Natural killer cell (primary cell): Measurements from ENCODE around the gene NSUN6. TPM values are rescaled to one million over a fixed set of nuclear protein-coding genes. Genes with fewer than 3 reads are reported as not detected.

Source experiments
- ATAC-seq, 3 donors: fragments of 150-1000 bp in 2 of 3; fragments of 200-7000 bp in 1 of 3; cut with Tn5 transposase; 1 replicate in 1 of 3; 2 replicates in 2 of 3; pipeline ENCODE4 v1.10.0; 2021; ENCODE audit warnings: mild to moderate bottlenecking in 2 of 3, moderate library complexity in 2 of 3
- DNase-seq, 2 donors: peaks; one replicate each; pipeline versions ENCODE4 v3.0.0 to v3.0.0-alpha.2; 2013 to 2021; ENCODE audit warnings: mixed read lengths in 1 of 2
- H3K27ac ChIP-seq: one replicate; pipeline ENCODE4 v1.5.1; 2013; ENCODE audit warnings: mild to moderate bottlenecking, low read length
- H3K27me3 ChIP-seq: one replicate; pipeline ENCODE4 v1.6.1; 2013; ENCODE audit warnings: low read length; ENCODE audit not compliant: control insufficient read depth, insufficient read depth
- H3K36me3 ChIP-seq: one replicate; pipeline ENCODE4 v1.6.1; 2013; ENCODE audit warnings: low read length; ENCODE audit not compliant: control insufficient read depth, insufficient read depth
- H3K4me1 ChIP-seq: one replicate; pipeline ENCODE4 v1.6.1; 2013; ENCODE audit warnings: low read length; ENCODE audit not compliant: control insufficient read depth, insufficient read depth
- H3K4me3 ChIP-seq: one replicate; pipeline ENCODE4 v1.5.1; 2013; ENCODE audit warnings: low read length
- H3K9me3 ChIP-seq: one replicate; pipeline ENCODE4 v1.6.1; 2013; ENCODE audit warnings: low read length; ENCODE audit not compliant: control insufficient read depth, insufficient read depth
- H3K27ac Mint-ChIP-seq, 2 donors: one replicate each; pipeline ENCODE4 v1.8.0; 2022; ENCODE audit warnings: mild to moderate bottlenecking in 2 of 2, mixed read lengths in 2 of 2, moderate library complexity in 1 of 2
- H3K27me3 Mint-ChIP-seq, 2 donors: one replicate each; pipeline ENCODE4 v1.8.0; 2022; ENCODE audit warnings: low read depth in 2 of 2, mixed read lengths in 2 of 2
- H3K36me3 Mint-ChIP-seq: one replicate; pipeline ENCODE4 v1.8.0; 2022; ENCODE audit warnings: mixed read lengths
- H3K4me1 Mint-ChIP-seq, 2 donors: one replicate each; pipeline ENCODE4 v1.8.0; 2022; ENCODE audit warnings: mixed read lengths in 2 of 2
- H3K4me3 Mint-ChIP-seq: one replicate; pipeline ENCODE4 v1.8.0; 2022; ENCODE audit warnings: mild to moderate bottlenecking, moderate library complexity, mixed read lengths
- H3K9me3 Mint-ChIP-seq, 2 donors: one replicate each; pipeline ENCODE4 v1.8.0; 2022; ENCODE audit warnings: mixed read lengths in 2 of 2
- CTCF ChIP-seq: fragments of 200-600 bp; IDR thresholded peaks from one replicate; pipeline ENCODE4 v1.8.0; 2022; ENCODE audit warnings: antibody characterized with exemption
- WGBS: methylation state at CpG from one replicate; pipeline ENCODE4 v1.1.7; 2013; ENCODE audit warnings: missing lambda C conversion rate; ENCODE audit not compliant: insufficient coverage; 5-methylcytosine and 5-hydroxymethylcytosine counted together
- intact Hi-C: fragments of 100-400 bp; cut with micrococcal nuclease; formaldehyde crosslinking; loops from one replicate; pipeline ENCODE4 v1.14.2; 2022
- total RNA-seq, 4 donors: library from RNA; stranded (reverse); fragments of 120-200 nt in 1 of 4; gene quantifications; one replicate each; pipeline versions ENCODE4 v1.2.3 to v1.2.4, GENCODE V29; 2013 to 2022

The NSUN6 gene
- total RNA-seq, 3 donors from 2014 or later (not counting 1 experiment from before 2014, with no cell fraction given) = 25.7 to 36.9 (median 26.4) TPM

GRCh38 chr10:18658271-18659124 is 7.1 kb upstream of the NSUN6 start:
- Histone ChIP-seq H3K4me1 (peaks cover 15% of the 10 kb centered on the region), H3K27ac (peak overlapping the region; percentile 98), H3K36me3 (peaks cover 6% of the 10 kb centered on the region), H3K9me3 (no peaks in the 10 kb centered on the region), H3K27me3 (no peaks in the 10 kb centered on the region), H3K4me3 (peak overlapping the region; percentile 78)
- peak in 1 of 2 donors; percentile 51 for DNase-seq
- WGBS = 14% methylated on average over 18 of the region's 23 CpGs
- H3K4me1 Mint-ChIP-seq = peaks cover 29 to 37% of the 10 kb centered on the region in 2 donors
- H3K27me3 Mint-ChIP-seq = no peaks in the 10 kb centered on the region
- H3K9me3 Mint-ChIP-seq = no peaks in the 10 kb centered on the region
- no peak for ATAC-seq
- no peaks in the 10 kb centered on the region for H3K36me3 Mint-ChIP-seq
- peak overlapping the region; percentile 94 to 100 for H3K27ac Mint-ChIP-seq
- intact Hi-C loops = loop anchor here (1.0 to 10.0 kb wide), 2 partner anchors 7 to 1634 kb away; partner anchors contain the start of gene NSUN6
- TF ChIP-seq CTCF = no peak
- H3K4me3 Mint-ChIP-seq = peak overlapping the region; percentile 99

- no peak for TF ChIP-seq CTCF
- peaks cover 17% of the 10 kb centered on the region for H3K4me1 ChIP-seq
- no peak overlapping the region for H3K27ac ChIP-seq
- Mint-ChIP-seq H3K4me3 (no peak overlapping the region), H3K36me3 (no peaks in the 10 kb centered on the region), H3K27me3 (no peaks in the 10 kb centered on the region), H3K27ac (no peak overlapping the region), H3K4me1 (peaks cover 29 to 38% of the 10 kb centered on the region in 2 donors), H3K9me3 (no peaks in the 10 kb centered on the region)
- no peaks in the 10 kb centered on the region for H3K27me3 ChIP-seq
- no peak for ATAC-seq
- no peaks in the 10 kb centered on the region for H3K9me3 ChIP-seq
- no peak for DNase-seq
- WGBS = 97% methylated on average over 3 of the region's 3 CpGs
- intact Hi-C loops = loop anchor here (10.0 kb wide), 1 partner anchor 1632 kb away; no protein-coding TSS in a partner anchor
- peaks cover 6% of the 10 kb centered on the region for H3K36me3 ChIP-seq
- no peak overlapping the region for H3K4me3 ChIP-seq
Measured at GRCh38 chr10:18656724-18657123, 5.3 kb upstream of the NSUN6 start.

- no peaks in the 10 kb centered on the region for H3K36me3 Mint-ChIP-seq
- H3K27me3 ChIP-seq = no peaks in the 10 kb centered on the region
- no peak overlapping the region for H3K4me3 Mint-ChIP-seq
- peaks cover 31 to 39% of the 10 kb centered on the region in 2 donors for H3K4me1 Mint-ChIP-seq
- no peaks in the 10 kb centered on the region for H3K27me3 Mint-ChIP-seq
- H3K27ac ChIP-seq = no peak overlapping the region
- intact Hi-C loops = loop anchor here (10.0 kb wide), 1 partner anchor 1628 kb away; no protein-coding TSS in a partner anchor
- H3K9me3 ChIP-seq = no peaks in the 10 kb centered on the region
- DNase-seq (no peak), ATAC-seq (no peak)
- peak overlapping the region; percentile 65 to 98 for H3K27ac Mint-ChIP-seq
- 100% methylated on average over 2 of the region's 3 CpGs for WGBS
- peaks cover 6% of the 10 kb centered on the region for H3K36me3 ChIP-seq
- peaks cover 7% of the 10 kb centered on the region for H3K4me1 ChIP-seq
- no peak overlapping the region for H3K4me3 ChIP-seq
- H3K9me3 Mint-ChIP-seq = no peaks in the 10 kb centered on the region
- no peak for TF ChIP-seq CTCF
Measured at GRCh38 chr10:18653112-18653511, 1.7 kb upstream of the NSUN6 start.
